ENCODE measurements around the gene ATF7IP.
"Not testable (repeated sequence)": the region's sequence is repeated elsewhere in the genome, so short reads cannot be mapped to it uniquely, and the experiment has no call there.

GRCh38 chr12:14354665-14355064 is 10.8 kb upstream of the ATF7IP start:
- not testable (repeated sequence) for TF ChIP-seq CTCF (conservative IDR thresholded peaks at IDR 0.05; ENCODE audit: low read length); EZH2phosphoT487 (IDR thresholded peaks at IDR 0.05; ENCODE audit: borderline replicate concordance, low read depth, low read length)
